ENCODE results near the gene CFAP410.

The CFAP410 gene

GRCh38 chr21:44329086-44329889, 9.9 kb downstream of the CFAP410 start:
- no peak overlapping the region for H3K27ac ChIP-seq (ENCODE audit: low read depth, low read length)
- H3K4me3 ChIP-seq (ENCODE audit: low read depth, low read length) = no peak overlapping the region
- no peaks in the 10 kb centered on the region for H3K4me1 ChIP-seq (ENCODE audit: control insufficient read depth, insufficient read depth, low read length)
- H3K9ac ChIP-seq (ENCODE audit: low read length) = no peak overlapping the region
- H3K9me3 ChIP-seq (ENCODE audit: control insufficient read depth, insufficient read depth, low read depth, low read length) = no peaks in the 10 kb centered on the region
- H3K27me3 ChIP-seq (ENCODE audit: control insufficient read depth, insufficient read depth, low read length) = no peaks in the 10 kb centered on the region
- peaks cover 24% of the 10 kb centered on the region for H3K36me3 ChIP-seq (ENCODE audit: control insufficient read depth, insufficient read depth, low read length)

DNA sequence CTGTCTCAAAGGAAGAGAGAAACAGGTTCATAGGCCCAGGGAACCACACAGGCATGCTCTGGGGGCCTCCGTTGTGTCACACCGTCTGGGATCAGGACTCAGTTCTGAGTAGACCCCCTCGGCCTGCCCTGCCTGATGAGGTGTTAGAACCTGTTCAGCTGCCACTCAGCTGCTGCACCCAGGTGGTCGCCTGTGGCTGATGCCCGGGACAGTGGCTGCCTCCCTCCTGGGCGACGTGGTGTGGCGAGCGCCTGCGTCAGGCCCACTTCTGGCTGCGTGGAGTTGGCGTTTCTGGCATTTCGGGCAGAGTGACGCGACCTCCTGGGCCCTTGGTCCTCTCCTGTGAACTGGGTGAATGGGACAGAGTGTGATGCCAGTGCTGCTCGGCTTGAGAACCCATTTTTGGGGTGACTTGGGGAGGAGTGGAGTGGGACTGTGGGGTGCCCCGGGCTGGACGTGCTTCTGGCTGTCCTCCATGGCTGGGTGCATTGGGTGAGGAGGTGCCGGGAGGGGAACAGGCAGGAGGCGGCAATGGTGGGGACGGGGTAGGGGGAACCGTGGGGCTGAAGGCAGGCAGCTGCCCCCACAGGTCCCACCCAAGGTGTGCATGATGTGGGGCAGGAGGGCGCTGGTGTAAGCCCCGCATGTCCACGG, 10.8 kb downstream of the CFAP410 start:
- Histone ChIP-seq H3K36me3 (ENCODE audit: control insufficient read depth, insufficient read depth, low read length) (peaks cover 33% of the 10 kb centered on the region), H3K27me3 (ENCODE audit: control insufficient read depth, insufficient read depth, low read length) (no peaks in the 10 kb centered on the region), H3K27ac (ENCODE audit: low read depth, low read length) (no peak overlapping the region), H3K9ac (ENCODE audit: low read length) (no peak overlapping the region), H3K4me1 (ENCODE audit: control insufficient read depth, insufficient read depth, low read length) (no peaks in the 10 kb centered on the region), H3K9me3 (ENCODE audit: control insufficient read depth, insufficient read depth, low read depth, low read length) (no peaks in the 10 kb centered on the region), H3K4me3 (ENCODE audit: low read depth, low read length) (no peak overlapping the region)

- Histone ChIP-seq H3K4me1 (ENCODE audit: control insufficient read depth, insufficient read depth, low read length) (no peaks in the 10 kb centered on the region), H3K4me3 (ENCODE audit: low read depth, low read length) (no peak overlapping the region), H3K36me3 (ENCODE audit: control insufficient read depth, insufficient read depth, low read length) (peaks cover 40% of the 10 kb centered on the region), H3K27ac (ENCODE audit: low read depth, low read length) (no peak overlapping the region), H3K9me3 (ENCODE audit: control insufficient read depth, insufficient read depth, low read depth, low read length) (no peaks in the 10 kb centered on the region), H3K27me3 (ENCODE audit: control insufficient read depth, insufficient read depth, low read length) (no peaks in the 10 kb centered on the region), H3K9ac (ENCODE audit: low read length) (no peak overlapping the region)
Measured at GRCh38 chr21:44327603-44327974, 11.6 kb downstream of the CFAP410 start.

DNA sequence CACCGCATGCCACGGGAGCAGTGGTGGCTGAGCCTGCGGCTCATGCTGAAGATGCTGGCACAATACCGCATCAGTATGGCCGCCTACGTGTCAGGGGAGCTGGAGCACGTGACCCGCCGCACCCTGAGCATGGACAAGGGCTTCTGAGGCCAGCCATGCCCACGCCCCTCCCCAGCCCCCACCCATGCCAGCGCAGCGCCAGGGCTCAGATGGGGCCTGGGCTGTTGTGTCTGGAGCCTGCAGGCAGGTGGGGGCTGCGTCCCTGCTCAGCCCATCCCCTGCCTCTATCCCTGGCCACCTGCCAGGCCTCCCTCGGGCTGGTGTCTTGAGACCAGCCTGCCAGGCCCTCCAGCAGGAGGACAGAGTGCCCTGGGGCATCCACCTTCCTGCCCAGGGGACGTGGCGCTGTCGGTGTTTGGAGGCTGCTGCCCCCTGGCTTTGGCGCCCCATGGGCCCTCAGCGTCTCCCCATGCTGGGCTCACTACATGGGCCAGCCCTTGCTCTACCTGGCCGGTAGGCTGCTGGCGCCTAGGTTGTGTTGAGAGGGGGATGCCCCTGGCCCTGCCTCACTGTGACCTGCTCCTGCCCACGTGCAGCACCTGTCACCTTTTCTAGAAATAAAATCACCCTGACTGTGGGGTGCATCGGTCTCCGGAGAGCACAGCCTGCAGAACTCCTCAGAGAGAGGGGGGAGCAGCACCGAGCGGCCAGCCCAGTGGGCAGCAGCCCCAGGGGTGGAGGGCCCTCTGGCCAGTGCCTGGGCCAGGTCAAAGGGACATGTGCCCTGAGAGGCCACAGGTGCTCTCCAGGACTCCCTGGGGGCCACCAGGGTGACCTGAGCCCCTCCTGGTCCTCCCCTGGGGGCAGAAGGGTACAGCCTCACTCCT, 12.2 kb downstream of the CFAP410 start:
- H3K9ac ChIP-seq (ENCODE audit: low read length) = no peak overlapping the region
- no peak overlapping the region for H3K27ac ChIP-seq (ENCODE audit: low read depth, low read length)
- peaks cover 46% of the 10 kb centered on the region for H3K36me3 ChIP-seq (ENCODE audit: control insufficient read depth, insufficient read depth, low read length)
- H3K9me3 ChIP-seq (ENCODE audit: control insufficient read depth, insufficient read depth, low read depth, low read length) = no peaks in the 10 kb centered on the region
- H3K4me3 ChIP-seq (ENCODE audit: low read depth, low read length) = no peak overlapping the region
- no peaks in the 10 kb centered on the region for H3K4me1 ChIP-seq (ENCODE audit: control insufficient read depth, insufficient read depth, low read length)
- no peaks in the 10 kb centered on the region for H3K27me3 ChIP-seq (ENCODE audit: control insufficient read depth, insufficient read depth, low read length)

DNA sequence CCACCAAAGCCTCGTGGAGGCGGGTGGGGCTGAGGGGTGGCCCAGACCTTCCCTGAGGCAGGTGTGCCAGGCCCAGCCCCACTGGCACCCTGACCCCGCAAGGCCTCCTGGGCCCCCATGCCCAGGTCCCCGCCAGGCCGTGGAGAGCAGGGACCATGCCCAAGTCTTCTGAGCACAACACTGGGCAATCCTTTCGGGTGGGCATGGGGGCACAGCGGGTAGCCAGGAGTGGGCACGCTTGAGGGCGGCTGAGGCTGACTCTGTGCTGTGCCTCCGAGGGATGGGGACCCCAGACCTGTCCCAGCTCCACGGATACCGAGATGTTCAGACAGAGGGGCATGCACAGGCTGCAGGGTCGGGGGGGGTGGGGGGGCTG, 12.9 kb downstream of the CFAP410 start:
- Histone ChIP-seq H3K27me3 (ENCODE audit: control insufficient read depth, insufficient read depth, low read length) (no peaks in the 10 kb centered on the region), H3K4me1 (ENCODE audit: control insufficient read depth, insufficient read depth, low read length) (no peaks in the 10 kb centered on the region), H3K9me3 (ENCODE audit: control insufficient read depth, insufficient read depth, low read depth, low read length) (no peaks in the 10 kb centered on the region), H3K27ac (ENCODE audit: low read depth, low read length) (no peak overlapping the region), H3K4me3 (ENCODE audit: low read depth, low read length) (no peak overlapping the region), H3K9ac (ENCODE audit: low read length) (no peak overlapping the region), H3K36me3 (ENCODE audit: control insufficient read depth, insufficient read depth, low read length) (peaks cover 50% of the 10 kb centered on the region)

GRCh38 chr21:44325386-44326271, 13.6 kb downstream of the CFAP410 start:
- Histone ChIP-seq H3K4me1 (ENCODE audit: control insufficient read depth, insufficient read depth, low read length) (no peaks in the 10 kb centered on the region), H3K36me3 (ENCODE audit: control insufficient read depth, insufficient read depth, low read length) (peaks cover 54% of the 10 kb centered on the region), H3K4me3 (ENCODE audit: low read depth, low read length) (no peak overlapping the region)

GRCh38 chr21:44324854-44325107, 14.4 kb downstream of the CFAP410 start:
- Histone ChIP-seq H3K27me3 (ENCODE audit: control insufficient read depth, insufficient read depth, low read length) (no peaks in the 10 kb centered on the region), H3K9ac (ENCODE audit: low read length) (no peak overlapping the region), H3K9me3 (ENCODE audit: control insufficient read depth, insufficient read depth, low read depth, low read length) (no peaks in the 10 kb centered on the region), H3K36me3 (ENCODE audit: control insufficient read depth, insufficient read depth, low read length) (peaks cover 62% of the 10 kb centered on the region), H3K4me1 (ENCODE audit: control insufficient read depth, insufficient read depth, low read length) (no peaks in the 10 kb centered on the region), H3K27ac (ENCODE audit: low read depth, low read length) (no peak overlapping the region), H3K4me3 (ENCODE audit: low read depth, low read length) (no peak overlapping the region)

More at GRCh38 chr21:44325386-44326271, 13.6 kb downstream of the CFAP410 start:
- no peaks in the 10 kb centered on the region for H3K9me3 ChIP-seq (ENCODE audit: control insufficient read depth, insufficient read depth, low read depth, low read length)
- H3K9ac ChIP-seq (ENCODE audit: low read length) = no peak overlapping the region
- no peaks in the 10 kb centered on the region for H3K27me3 ChIP-seq (ENCODE audit: control insufficient read depth, insufficient read depth, low read length)
- no peak overlapping the region for H3K27ac ChIP-seq (ENCODE audit: low read depth, low read length)

DNA sequence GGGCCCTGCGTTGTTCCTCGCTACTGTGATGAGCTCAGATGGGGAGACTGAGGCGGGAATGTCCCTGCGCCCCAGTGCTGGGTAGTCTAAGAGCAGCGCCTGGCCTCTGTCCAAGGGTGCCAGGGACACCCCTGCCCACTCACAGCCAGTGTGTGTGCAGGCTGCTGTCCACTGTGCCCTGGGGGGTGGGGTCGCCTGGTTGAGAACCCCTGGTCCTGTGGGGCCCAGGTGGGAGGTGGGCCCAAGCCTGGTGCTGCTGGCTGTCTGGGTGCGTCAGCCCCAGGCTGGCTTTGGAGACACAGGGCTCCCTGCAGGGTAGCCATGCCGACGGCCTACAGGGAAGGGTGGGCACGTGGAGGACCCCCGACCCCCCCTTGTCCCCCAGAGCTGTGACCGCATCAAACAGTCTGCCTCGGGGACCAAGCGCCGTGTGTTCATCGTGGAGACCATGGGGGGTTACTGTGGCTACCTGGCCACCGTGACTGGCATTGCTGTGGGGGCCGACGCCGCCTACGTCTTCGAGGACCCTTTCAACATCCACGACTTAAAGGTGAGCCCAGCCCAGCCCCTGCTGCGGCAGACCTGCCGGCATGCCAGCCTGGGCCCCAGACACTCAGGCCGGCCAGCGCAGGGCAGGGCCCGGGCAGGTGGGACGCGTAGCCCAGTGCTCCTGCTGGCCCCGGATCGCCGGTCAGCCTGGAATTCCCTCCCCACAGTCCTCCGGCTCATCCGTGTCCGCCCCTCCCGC, 14.9 kb downstream of the CFAP410 start:
- Histone ChIP-seq H3K36me3 (ENCODE audit: control insufficient read depth, insufficient read depth, low read length) (peaks cover 67% of the 10 kb centered on the region), H3K27ac (ENCODE audit: low read depth, low read length) (no peak overlapping the region), H3K4me1 (ENCODE audit: control insufficient read depth, insufficient read depth, low read length) (no peaks in the 10 kb centered on the region), H3K4me3 (ENCODE audit: low read depth, low read length) (no peak overlapping the region), H3K9me3 (ENCODE audit: control insufficient read depth, insufficient read depth, low read depth, low read length) (no peaks in the 10 kb centered on the region), H3K9ac (ENCODE audit: low read length) (no peak overlapping the region), H3K27me3 (ENCODE audit: control insufficient read depth, insufficient read depth, low read length) (no peaks in the 10 kb centered on the region)

GRCh38 chr21:44323591-44323990, 15.6 kb downstream of the CFAP410 start:
- H3K4me1 ChIP-seq (ENCODE audit: control insufficient read depth, insufficient read depth, low read length) = no peaks in the 10 kb centered on the region
- no peaks in the 10 kb centered on the region for H3K9me3 ChIP-seq (ENCODE audit: control insufficient read depth, insufficient read depth, low read depth, low read length)
- no peak overlapping the region; the same call in 1 of the 2 replicates for H3K27ac ChIP-seq (ENCODE audit: low read depth, low read length)
- H3K9ac ChIP-seq (ENCODE audit: low read length) = no peak overlapping the region
- H3K27me3 ChIP-seq (ENCODE audit: control insufficient read depth, insufficient read depth, low read length) = no peaks in the 10 kb centered on the region
- H3K4me3 ChIP-seq (ENCODE audit: low read depth, low read length) = no peak overlapping the region
- peaks cover 74% of the 10 kb centered on the region for H3K36me3 ChIP-seq (ENCODE audit: control insufficient read depth, insufficient read depth, low read length)
